ENCODE results near the gene STAP2.
A peak's percentile ranks its signal among the peaks of the same experiment; 100 is the strongest.
"Not testable (repeated sequence)": the region's sequence is repeated elsewhere in the genome, so short reads cannot be mapped to it uniquely, and the experiment has no call there.

Gene STAP2

DNA sequence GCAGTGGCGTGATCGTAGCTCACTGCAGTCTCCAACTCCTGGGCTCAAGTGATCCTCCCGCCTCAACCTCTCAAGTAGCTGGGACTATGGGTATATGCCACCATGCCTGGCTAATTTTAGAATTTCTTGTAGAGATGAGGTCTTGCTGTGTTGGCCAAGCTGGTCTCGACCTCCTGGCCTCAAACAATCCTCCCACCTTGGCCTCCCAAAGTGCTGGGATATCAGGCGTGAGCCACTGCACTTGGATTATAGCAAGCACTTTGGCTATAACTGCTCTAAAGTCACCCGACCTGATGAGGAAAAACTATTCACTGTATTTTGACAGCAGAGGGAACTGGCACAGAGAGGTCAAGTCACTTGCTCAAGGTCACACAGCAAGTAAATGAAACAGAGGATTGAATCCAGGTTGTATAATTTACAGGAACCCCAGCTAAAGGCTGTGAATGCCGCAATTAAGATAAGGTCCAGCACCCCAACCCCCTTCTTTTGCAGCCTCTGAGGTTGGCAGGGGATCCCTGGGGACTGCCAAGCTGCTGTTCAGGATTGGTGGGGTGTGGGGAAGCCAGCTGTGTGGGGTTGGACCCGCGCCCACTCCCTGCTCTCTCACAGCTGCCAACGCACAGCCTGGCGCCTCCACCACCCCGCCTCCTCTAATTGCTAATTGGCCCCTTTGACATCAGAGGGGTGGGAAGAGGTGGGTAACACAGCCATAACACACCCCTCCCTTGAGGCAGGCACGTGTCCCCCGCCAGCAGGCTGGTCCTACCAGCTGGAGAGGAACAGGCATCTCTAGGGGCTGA is 42.5 kb downstream of the STAP2 start:
- DNase-seq, result peak; percentile 97

DNA sequence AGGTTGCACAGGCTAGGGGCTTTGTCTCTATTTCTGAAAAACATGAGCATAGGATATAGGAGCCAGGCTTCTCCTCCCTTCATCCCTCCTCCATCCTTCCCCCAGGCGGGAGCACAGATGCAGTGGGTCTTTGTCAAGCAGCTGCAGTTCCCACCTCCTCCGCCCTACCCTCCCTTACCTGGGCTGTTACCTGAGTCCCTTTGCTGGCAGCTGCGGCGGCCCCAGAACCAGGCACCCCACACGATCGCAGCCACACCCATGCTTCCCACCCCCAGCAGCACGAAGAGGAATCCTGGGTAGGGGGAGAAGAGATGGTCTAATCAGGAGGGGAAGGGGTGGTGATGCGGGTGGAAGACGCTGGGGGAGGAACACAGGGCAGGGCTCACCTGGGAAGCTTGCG is 44.2 kb downstream of the STAP2 start:
- DNase-seq, result no peak

DNA sequence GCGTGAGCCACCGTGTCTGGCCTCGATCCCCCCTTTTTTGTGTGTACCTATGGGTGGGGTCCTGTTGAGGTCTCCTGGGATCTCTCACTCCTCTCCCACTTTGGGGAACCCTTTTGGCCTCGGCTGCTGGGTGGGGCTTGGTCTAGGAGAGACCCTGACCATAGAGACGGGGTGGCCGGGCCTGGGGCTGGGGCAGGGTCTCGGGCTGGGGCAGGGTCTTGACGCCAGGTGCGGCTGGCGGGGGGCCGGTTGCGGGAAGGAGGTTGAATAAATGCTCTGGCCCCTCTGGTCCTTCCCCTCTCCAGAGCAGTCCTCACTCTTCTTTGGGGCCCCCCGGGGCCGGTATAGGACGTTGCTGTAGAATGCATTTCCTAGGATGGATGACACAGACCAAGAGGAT is 46.1 kb downstream of the STAP2 start:
- DNase-seq, result no peak

DNA sequence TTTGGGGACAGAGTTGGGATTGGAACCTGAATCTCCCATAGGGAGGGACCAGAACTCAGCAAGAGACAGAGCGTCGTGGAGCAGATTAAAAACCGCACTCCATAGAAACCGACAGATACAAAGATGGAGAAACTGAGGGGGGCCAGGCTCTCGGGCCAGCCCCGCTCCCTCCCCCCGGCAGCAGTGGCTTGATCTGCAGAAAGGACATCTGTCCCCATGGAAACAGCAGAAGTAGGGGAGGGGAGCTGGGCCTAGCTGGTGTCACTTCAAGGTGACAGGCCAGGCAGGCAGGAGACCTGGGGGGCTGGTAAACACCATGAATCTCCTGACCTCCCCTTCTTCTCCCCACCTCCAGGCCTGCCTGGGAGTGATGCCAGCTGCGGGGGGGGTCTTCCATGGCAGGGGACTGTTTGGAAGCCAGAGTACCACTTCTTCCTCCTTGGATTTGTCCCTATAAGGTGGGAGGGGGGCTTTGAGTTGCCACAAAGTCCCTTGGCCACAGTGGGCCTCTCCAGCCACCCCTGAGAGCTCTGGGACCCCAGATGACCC is 47.4 kb downstream of the STAP2 start:
- DNase-seq, result no peak

DNA sequence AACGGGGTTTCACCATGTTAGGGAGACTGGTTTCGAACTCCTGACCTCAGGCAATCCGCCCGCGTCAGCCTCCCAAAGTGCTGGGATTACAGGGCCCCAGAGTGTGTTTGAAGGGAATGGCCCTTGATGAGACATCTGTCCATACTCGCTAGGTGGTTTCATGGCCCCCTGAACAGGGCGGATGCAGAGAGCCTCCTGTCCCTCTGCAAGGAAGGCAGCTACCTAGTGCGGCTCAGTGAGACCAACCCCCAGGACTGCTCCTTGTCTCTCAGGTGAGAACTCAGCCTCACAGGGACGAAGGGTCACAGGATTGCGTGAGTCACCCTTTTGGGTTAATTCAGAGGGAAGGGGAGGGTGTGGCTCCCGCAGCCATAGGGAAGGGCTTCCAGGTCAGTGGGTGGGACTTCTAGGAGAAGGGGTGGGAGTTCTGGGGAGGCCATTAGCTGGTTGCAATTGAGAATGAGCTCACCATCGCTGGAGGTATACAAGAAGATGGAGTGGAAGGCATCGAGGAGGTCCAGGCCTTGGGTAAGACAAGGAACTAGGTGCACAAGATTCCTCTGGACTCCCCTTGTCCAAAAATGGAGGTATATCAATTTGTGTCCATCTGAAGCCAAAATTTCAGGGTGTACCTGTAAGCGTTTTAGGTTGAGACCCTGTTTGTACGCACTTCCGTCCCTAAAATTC is 50.4 kb downstream of the STAP2 start:
- DNase-seq, result no peak

DNA sequence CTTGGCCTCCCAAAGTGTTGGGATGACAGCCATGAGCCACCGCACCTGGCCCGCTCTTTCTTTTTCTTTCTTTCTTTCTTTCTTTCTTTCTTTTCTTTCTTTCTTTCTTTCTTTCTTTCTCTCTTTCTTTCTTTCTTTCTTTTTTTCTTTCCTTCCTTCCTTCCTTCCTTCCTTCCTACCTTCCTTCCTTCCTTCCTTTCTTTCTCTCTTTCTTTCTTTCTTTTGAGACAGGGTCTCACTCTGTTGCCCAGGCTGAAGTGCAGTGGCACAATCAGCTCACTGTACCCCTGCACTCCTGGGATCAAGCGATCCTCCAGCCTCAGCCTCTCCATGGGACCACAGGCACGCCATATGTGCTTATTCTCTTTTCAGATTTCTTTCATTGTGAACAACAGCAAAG is 52.5 kb downstream of the STAP2 start:
- DNase-seq, result not testable (repeated sequence)

DNA sequence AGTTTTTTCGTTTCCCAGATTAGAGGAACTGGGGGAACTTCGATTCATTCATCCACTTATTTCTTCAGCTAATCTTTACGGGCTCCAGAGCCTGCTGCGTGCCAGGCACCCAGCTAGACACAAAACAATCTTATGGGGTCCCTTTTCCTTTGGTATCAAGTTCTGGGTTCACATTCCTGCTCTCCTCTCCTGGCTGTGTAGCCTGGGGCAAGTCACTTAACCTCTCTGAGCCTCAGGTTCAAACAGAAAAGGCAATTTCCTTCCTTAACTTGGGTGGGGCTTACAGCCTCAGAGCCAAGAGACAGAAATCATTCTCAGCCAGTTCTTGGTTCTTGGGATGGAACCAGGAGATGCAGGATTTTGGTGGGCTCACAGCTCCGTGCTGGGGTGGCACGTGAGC is 53.7 kb downstream of the STAP2 start:
- no peak for DNase-seq

DNA sequence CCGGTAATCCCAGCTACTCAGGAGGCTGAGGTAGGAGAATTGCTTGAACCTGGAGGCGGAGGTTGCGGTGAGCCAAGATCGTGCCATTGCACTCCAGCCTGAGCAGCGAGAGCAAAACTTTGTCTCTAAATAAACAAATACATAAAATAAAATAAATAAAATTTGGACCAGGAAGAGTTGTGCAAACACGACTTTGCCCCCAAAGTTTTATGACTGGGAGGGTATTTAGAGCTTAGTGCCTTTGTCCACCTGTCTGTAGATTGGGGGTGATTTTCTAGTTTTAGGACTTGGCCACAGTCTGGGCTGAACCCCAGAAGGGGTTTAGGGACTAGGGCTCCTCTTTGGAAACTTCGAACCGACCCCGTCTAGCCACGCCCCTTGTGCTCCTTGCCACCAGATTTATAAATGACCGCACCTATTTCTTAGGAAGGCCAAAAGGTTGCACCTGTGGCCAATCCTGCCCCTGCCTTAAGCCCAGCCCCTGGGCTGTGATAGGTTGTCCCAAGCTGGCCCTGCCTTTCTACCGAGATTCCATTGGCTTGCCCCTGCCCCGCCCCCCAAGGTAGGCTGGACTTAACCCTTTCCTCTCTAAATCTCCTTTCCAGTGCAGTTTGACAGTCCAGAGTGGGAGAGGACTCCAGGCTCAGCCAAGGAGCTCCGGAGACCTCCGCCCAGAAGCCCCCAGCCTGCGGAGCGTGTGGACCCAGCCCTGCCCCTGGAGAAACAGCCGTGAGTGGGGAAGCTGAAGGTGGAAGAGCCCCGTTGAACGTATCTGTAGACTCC is 54.3 kb downstream of the STAP2 start:
- no peak for DNase-seq

DNA sequence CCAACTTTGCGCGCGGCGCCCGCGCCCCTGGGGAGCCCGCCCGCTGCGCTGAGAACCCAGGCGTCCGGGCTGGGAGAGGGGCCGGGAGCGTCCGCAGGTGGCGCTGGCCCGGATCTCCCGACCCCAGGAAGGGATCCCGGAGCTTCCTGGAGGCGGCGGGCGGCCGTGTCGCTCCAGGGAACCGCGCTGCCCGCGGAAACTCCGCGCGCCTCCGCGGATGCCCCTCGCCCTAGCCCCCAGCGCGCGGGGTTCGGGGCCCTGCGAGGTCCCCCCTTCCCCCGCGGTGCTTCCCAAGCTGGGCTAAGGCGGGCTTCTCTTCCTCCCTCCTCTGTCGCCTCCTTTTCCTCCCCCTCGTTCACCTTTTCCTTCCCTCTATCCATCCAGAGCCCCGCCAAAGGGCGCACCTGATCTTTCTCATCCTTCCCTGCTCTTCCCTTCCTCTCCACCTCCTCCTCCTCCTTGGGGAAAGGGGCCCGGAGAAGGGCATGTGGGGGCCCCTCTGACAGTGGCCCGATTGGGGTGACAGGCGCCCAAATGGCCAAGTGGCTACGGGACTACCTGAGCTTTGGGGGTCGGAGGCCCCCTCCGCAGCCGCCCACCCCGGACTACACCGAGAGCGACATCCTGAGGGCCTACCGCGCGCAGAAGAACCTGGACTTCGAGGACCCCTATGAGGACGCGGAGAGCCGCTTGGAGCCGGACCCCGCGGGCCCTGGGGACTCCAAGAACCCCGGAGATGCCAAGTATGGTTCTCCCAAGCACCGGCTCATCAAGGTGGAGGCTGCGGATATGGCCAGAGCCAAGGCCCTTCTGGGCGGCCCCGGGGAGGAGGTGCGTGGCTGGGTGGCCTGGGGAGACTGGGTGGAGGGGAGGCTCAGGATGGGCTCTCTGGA is 58.9 kb downstream of the STAP2 start:
- DNase-seq, result no peak

DNA sequence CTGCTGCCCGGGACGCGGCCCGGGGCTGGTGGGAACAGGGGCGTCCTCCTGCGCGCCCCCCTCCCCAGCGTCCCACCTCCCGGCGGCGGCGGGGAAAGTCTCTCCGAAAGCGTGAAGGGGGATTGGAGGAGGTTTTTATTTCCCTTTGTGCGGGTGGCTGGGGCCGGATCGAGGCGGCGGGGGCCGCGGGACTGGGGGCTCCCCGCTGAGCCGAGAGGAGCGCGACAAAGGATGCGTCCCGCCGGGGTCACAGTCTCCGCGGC is 59.4 kb downstream of the STAP2 start:
- DNase-seq, result no peak

DNA sequence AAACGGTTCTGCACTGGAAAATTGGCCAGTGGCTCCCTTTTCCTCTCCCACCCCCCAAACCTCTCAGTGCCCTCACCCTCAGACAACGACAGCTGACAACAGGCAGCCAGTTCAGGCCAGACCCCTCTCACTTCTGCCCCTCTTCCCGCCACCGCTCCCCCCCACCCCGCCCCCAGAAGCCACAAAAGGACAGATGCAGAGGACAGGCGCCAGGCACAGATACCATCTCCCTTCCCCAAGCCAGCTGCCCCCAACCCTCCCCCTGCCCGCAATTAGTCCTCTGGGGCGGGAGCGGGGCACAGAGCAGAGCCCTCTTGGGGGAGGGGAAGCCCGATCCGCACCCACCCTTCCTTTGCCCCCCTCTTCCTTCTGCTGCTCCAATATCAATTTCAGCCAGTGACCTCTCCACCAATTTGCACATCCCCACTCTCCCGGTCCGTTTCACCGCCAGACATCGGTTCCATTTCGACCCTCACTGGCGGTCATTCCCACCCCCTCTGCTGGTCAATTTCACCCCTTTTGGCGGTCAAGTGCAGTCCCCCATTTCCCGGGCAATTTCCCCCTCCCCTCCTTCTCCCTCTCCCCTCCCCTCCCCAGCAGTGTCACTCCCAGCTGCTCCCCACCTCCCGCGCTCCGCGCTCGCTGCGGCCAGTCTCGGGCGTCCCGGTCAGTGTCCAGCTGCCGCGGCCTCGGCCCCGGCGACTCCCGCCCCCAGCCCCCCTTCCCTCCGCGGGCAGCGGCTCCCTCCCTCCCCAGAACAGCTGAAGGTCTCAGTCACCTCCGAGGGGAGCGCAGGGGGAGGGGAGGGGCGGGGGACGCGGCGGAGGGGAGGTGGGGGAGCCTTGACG is 60.0 kb downstream of the STAP2 start, which contains the start of gene SHD:
Gene SHD (plus strand): TSS at position 848 of the 848 bp plus-strand sequence. CDS start 798 bp downstream, outside the sequence.
- no peak for DNase-seq

DNA sequence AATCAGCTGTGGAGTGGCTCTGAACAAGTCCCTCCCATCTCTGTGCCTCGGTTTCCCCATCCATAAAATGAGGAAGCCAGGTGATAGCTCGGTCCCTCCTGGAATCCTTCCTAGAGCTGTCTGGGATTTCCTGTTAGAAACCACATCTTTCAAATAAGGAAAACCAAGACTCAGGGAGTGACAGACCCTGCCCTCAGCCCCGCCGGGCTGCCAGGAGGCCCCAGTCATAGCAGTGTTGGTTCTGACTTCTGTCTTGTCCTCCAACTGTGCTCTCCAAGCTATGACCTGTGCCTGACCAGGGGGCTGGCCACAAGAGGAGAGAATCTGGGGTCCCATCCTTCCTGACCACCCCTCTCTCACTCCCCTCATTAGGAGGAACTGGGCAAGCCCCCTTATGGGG is 60.6 kb downstream of the STAP2 start:
- no peak for DNase-seq

DNA sequence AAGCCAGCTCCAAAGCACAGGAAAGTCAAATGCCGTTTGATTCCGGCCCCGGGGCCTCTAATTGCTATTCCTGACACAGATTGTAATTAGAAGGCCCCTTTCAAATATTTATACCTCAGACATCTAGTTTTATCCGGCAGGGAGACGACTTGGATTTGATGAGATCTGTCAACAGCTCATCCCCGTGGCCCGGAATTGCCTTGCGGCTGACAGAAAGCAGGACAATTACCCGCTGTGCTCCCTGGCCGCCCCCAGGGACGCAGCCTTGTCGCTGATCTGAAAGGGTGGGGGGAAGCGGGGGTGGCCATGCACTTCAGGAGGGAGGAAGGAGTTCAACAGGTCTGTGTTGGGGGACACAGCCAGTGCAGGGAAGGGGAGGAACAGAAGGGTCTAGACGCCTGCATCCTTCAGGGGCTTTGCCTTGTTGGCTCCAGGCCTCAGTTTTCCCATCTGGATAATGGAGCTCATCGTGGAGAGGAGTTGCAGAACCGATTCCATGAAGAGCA is 61.4 kb downstream of the STAP2 start:
- DNase-seq, result no peak

DNA sequence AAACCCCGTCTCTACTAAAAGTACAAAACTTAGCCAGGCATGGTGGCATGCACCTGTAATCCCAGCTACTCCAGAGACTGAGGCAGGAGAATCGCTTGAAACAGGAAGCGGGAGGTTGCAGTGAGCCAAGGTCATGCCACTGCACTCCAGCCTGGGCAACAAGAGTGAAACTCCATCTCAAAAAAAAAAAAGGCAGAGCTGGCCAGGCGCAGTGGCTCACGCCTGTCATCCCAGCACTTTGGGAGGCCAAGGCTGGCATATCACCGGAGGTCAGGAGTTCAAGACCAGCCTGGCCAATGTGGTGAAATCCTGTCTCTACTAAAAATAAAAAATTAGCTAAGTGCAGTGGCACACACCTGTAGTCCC is 64.3 kb downstream of the STAP2 start:
- not testable (repeated sequence) for DNase-seq
